Left ventricle myocardium inferior (tissue), 1 donor: Measurements from ENCODE around the gene PIGU. TPM values are rescaled to one million over a fixed set of nuclear protein-coding genes. Genes with fewer than 3 reads are reported as not detected.

Experiments used
- DNase-seq: peaks from one replicate; pipeline ENCODE4 v3.0.0-alpha.2; 2020
- H3K27ac ChIP-seq: fragments of 200-600 bp; replicated peaks from 2 replicates; pipeline ENCODE4 v1.8.0; 2021
- H3K27me3 ChIP-seq: fragments of 200-600 bp; 2 replicates; pipeline ENCODE4 v1.8.0; 2021; ENCODE audit warnings: low read depth
- H3K36me3 ChIP-seq: fragments of 200-600 bp; 2 replicates; pipeline ENCODE4 v1.8.0; 2021
- H3K4me1 ChIP-seq: fragments of 200-600 bp; 2 replicates; pipeline ENCODE4 v1.8.0; 2021
- H3K4me3 ChIP-seq: fragments of 200-600 bp; 2 replicates; pipeline ENCODE4 v1.8.0; 2021; ENCODE audit warnings: mild to moderate bottlenecking, moderate library complexity
- H3K9me3 ChIP-seq: fragments of 200-600 bp; replicated peaks from 2 replicates; pipeline ENCODE4 v1.8.0; 2021
- CTCF ChIP-seq: fragments of 200-600 bp; IDR thresholded peaks from 2 replicates; pipeline ENCODE4 v1.8.0; 2021; ENCODE audit warnings: antibody characterized with exemption, mild to moderate bottlenecking, borderline replicate concordance
- intact Hi-C: fragments of 100-400 bp; cut with micrococcal nuclease; formaldehyde crosslinking; loops from one replicate; pipeline ENCODE4 v1.11.0; 2022
- total RNA-seq: library from RNA; stranded (reverse); fragmentation: NEBNext Ultra II Directional; extraction: Animal tissue kit (Norgen Biotek cat#: 25700); gene quantifications from one replicate; pipeline ENCODE4 v1.2.1, GENCODE V29; 2021
- donor health status: DM: no; HTN: yes; CAD: no; lungs with severe emphysema.

PIGU gene
- total RNA-seq, 1 donor from 2014 or later, result 13.7 TPM

- intact Hi-C loops, result loop anchor here (5.0 kb wide), 1 partner anchor 827 kb away; no protein-coding TSS in a partner anchor
- TF ChIP-seq CTCF, result no peak
- H3K4me1 ChIP-seq, result peaks cover 19% of the 10 kb centered on the region
- peak; percentile 49 for DNase-seq
- H3K36me3 ChIP-seq, result peaks cover 26% of the 10 kb centered on the region
- H3K4me3 ChIP-seq, result no peak overlapping the region
- peak overlapping the region; percentile 83 for H3K27ac ChIP-seq
- no peaks in the 10 kb centered on the region for H3K9me3 ChIP-seq
- H3K27me3 ChIP-seq, result no peaks in the 10 kb centered on the region
These were observed 47.5 kb downstream of the PIGU start for GRCh38 chr20:34629342-34629741.

GRCh38 chr20:34628026-34628425 is 48.9 kb downstream of the PIGU start:
- no peaks in the 10 kb centered on the region for H3K27me3 ChIP-seq
- no peaks in the 10 kb centered on the region for H3K9me3 ChIP-seq
- no peak overlapping the region for H3K4me3 ChIP-seq
- peaks cover 13% of the 10 kb centered on the region for H3K36me3 ChIP-seq
- DNase-seq, result no peak
- no peak for TF ChIP-seq CTCF
- H3K4me1 ChIP-seq, result peaks cover 25% of the 10 kb centered on the region
- peak overlapping the region; percentile 83 for H3K27ac ChIP-seq
- intact Hi-C loops, result loop anchor here (5.0 kb wide), 1 partner anchor 826 kb away; no protein-coding TSS in a partner anchor

- peak overlapping the region; percentile 41 for H3K4me3 ChIP-seq
- intact Hi-C loops, result loop anchor here (5.0 kb wide), 1 partner anchor 825 kb away; no protein-coding TSS in a partner anchor
- H3K27ac ChIP-seq, result peak overlapping the region; percentile 83
- no peak for DNase-seq
- H3K36me3 ChIP-seq, result peaks cover 9% of the 10 kb centered on the region
- peaks cover 28% of the 10 kb centered on the region for H3K4me1 ChIP-seq
- H3K27me3 ChIP-seq, result no peaks in the 10 kb centered on the region
- no peak for TF ChIP-seq CTCF
- no peaks in the 10 kb centered on the region for H3K9me3 ChIP-seq
These were observed 49.4 kb downstream of the PIGU start for GRCh38 chr20:34627458-34627857.

- Histone ChIP-seq H3K4me3 (peak overlapping the region; percentile 41), H3K27ac (peak overlapping the region; percentile 83), H3K27me3 (no peaks in the 10 kb centered on the region), H3K9me3 (no peaks in the 10 kb centered on the region), H3K4me1 (peaks cover 28% of the 10 kb centered on the region), H3K36me3 (peaks cover 9% of the 10 kb centered on the region)
- intact Hi-C loops, result loop anchor here (5.0 kb wide), 1 partner anchor 825 kb away; no protein-coding TSS in a partner anchor
- TF ChIP-seq CTCF, result no peak
- no peak for DNase-seq
These were observed 49.9 kb downstream of the PIGU start for GRCh38 chr20:34626992-34627391.

GRCh38 chr20:34624629-34625028 is 52.3 kb downstream of the PIGU start:
- no peaks in the 10 kb centered on the region for H3K9me3 ChIP-seq
- TF ChIP-seq CTCF, result no peak
- peaks cover 26% of the 10 kb centered on the region for H3K4me1 ChIP-seq
- H3K27ac ChIP-seq, result peak overlapping the region; percentile 18
- H3K4me3 ChIP-seq, result no peak overlapping the region
- no peak for DNase-seq
- peaks cover 13% of the 10 kb centered on the region for H3K36me3 ChIP-seq
- no peaks in the 10 kb centered on the region for H3K27me3 ChIP-seq
- intact Hi-C loops, result loop anchor here (5.0 kb wide), 1 partner anchor 822 kb away; no protein-coding TSS in a partner anchor
